Dermis microvascular lymphatic vessel endothelial cell (primary cell): ENCODE results near the gene TMEM131. TPM values are rescaled to one million over a fixed set of nuclear protein-coding genes. Genes with fewer than 3 reads are reported as not detected.
"Not testable (repeated sequence)": the region's sequence is repeated elsewhere in the genome, so short reads cannot be mapped to it uniquely, and the experiment has no call there.

ENCODE experiments used
- DNase-seq, 2 donors: peaks; one replicate each; pipeline versions ENCODE4 v3.0.0 to v3.0.0-alpha.2; 2010; ENCODE audit warnings: low read depth in 2 of 2
- total RNA-seq: library from RNA; depleted of rRNA; stranded (reverse); fragments of >200 nt; gene quantifications from 2 replicates; pipeline ENCODE4 v1.2.1, GENCODE V29; 2014

Gene TMEM131, protein sequence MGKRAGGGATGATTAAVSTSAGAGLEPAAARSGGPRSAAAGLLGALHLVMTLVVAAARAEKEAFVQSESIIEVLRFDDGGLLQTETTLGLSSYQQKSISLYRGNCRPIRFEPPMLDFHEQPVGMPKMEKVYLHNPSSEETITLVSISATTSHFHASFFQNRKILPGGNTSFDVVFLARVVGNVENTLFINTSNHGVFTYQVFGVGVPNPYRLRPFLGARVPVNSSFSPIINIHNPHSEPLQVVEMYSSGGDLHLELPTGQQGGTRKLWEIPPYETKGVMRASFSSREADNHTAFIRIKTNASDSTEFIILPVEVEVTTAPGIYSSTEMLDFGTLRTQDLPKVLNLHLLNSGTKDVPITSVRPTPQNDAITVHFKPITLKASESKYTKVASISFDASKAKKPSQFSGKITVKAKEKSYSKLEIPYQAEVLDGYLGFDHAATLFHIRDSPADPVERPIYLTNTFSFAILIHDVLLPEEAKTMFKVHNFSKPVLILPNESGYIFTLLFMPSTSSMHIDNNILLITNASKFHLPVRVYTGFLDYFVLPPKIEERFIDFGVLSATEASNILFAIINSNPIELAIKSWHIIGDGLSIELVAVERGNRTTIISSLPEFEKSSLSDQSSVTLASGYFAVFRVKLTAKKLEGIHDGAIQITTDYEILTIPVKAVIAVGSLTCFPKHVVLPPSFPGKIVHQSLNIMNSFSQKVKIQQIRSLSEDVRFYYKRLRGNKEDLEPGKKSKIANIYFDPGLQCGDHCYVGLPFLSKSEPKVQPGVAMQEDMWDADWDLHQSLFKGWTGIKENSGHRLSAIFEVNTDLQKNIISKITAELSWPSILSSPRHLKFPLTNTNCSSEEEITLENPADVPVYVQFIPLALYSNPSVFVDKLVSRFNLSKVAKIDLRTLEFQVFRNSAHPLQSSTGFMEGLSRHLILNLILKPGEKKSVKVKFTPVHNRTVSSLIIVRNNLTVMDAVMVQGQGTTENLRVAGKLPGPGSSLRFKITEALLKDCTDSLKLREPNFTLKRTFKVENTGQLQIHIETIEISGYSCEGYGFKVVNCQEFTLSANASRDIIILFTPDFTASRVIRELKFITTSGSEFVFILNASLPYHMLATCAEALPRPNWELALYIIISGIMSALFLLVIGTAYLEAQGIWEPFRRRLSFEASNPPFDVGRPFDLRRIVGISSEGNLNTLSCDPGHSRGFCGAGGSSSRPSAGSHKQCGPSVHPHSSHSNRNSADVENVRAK (N-terminal part only)
- 9.2 and 14.5 TPM in 2 replicates for total RNA-seq

DNA sequence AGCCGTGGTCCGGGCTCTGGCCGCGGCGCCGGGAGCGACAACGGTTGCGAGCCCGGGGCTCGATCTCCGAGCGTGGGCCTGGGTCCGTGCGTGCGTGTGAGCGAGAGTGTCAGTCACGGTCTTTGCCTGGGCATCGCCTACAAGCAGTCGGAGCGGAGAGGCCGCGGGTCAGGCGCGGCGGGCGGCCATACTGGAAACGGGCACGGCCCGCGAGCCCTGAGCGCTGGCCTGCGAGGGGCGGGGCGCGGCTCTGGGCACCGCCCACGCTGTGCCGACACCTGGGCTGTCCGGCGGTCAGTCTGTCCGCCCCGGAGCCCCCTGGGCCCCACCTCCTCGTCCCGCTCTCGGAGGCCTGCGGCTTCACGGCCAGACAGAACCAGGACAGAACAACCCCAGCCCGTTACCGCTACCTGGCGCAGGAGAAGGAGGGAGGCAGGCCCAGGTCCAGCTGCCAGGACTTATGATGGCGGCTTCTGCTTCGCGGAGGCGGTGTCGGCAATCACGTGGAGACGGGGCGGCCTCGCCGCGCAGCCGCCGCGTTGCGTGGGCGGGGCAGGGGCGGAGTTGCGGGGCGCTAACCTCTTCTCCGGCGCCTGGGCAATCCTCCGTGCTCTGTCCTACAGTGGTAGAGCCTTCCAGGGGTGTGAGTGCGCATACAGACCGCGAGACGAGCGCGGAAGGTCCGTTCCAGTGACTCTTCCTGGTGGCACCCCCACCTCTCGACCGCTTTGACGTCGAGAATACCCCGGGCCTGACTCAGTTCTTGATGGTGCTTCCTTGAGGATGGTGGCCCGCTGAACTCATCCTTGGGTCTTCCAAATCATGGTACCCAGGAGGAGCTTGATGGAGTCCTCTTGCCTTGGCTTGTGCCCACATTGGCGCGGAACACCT lies at the start of gene TMEM131:
TSS of gene TMEM131 (minus strand) at position 215 of the 891 bp plus-strand sequence. CDS start 286 bp downstream, outside the sequence.
- peak; percentile 81 to 94 for DNase-seq

DNA sequence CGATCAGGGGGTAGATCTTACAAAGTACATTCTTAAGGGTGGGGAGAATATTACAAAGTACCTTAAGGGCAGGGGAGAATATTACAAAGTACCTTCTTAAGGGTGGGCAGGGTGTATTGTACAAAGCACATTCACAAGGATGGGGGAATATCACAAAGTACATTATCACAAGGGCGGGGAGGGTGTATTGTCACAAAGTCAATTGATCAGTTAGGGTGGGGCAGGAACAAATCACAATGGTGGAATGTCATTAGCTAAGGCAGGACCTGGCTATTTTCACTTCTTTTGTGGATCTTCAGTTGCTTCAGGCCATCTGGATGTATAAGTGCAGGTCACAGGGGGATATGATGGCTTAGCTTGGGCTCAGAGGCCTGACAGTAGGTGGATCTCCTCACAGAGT lies 49.0 kb upstream of the TMEM131 start:
- DNase-seq: not testable (repeated sequence)

DNA sequence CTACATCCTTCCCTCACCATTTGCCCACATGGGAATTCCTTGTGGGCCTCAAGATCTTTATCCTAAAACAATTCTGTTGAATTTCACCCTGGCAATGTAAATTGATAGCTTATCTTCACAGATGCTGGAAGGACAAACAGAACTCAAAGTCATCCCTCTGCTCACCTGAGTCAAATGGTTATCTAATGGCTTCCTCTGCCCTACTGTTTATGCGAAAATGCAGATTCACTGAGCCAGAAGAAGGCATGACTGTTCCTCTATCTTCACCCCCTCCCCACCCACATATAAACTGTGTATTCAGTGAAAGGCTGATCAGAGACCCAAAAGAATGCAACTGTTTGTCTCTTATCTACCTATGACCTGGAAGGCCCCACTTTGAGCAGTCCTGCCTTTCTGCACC lies 47.4 kb upstream of the TMEM131 start:
- no peak for DNase-seq

DNA sequence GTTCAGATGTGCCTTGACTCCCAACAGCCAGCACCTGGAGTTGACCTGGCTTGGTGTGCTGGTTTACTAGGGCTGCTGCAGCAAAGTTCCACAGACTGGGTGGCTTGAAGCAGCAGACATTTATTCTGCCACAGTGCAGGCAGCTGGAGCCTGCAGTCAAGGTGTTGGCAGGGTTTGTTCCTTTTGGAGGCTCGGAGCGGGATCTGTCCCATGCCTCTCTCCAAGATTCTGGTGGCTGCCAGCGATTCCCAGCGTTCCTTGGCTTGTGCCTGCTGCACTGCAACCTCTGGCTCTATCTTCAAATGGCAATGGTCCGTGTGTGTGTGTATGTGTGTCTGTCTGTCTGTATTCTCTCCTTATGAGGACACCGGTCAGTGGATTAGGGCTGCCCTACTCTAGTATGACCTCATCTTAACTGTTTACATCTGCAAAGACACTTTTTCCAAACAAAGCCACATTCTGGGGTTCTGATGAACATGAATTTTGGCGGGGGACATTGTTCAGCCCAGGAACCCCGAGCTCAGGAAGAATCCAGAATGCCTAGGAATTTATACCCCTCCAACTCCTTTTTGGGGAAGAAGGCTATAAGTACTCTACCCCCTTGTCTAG lies 44.7 kb upstream of the TMEM131 start:
- no peak for DNase-seq

DNA sequence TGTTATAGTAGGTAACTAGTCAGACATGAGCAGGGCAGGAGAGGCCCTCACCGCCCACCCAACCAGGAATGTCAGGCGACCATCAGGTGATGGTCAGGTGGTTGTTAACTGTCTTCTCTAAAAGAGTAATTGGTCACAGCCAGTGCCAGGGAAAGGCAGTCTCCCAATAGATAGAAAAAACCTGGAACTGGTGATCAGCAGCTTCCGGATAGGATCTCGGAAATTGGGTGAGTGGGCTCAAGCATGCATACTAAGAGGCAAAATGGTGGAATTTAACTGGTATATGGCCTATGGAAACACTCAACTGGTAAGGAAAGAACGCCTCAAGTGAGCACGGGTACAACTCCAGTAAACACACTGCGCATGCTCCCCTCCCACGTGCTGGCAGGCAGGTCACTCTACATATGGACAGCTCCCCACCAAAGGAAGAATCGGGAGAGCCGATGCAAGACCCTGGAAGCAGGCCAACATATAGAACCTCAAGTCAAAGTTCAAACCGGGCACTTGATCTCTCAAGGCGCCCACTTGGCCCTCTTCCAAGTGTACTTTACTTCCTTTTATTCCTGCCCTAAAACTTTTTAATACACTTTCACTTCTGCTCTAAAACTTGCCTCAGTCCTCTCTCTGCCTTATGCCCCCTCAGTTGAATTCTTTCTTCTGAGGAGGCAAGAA lies 43.5 kb upstream of the TMEM131 start:
- DNase-seq: no peak

DNA sequence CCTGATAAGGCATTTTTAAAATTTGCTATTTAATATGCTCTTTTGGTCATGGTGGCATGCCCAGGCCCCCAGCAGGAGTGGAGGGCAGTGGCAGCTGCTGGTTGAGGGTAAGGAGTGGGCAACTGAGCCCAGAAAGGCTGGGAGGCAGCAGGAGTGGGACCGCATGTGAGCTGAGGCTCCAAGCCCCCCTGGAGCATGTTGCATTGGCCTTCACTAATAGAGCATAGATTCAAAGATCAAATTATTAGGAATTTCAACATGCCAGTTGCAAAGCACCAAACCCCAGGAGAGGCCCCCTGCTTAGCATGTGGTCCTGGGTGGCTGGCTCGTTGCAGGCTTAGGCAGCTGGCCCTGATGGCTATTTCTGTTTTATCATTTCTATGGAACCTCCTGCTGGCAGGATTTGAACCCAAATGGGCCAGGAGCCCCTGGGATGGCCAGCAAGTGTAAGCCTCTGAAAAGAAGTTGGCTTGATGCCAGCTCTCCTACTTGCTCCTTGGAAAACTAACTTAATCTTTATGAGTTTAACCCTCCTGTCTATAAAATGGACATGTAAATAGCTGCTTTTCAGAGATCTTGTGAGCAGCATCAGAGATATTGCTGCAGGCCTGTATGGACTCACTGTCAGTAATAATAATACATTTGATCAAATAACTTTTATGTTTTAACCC lies 42.1 kb upstream of the TMEM131 start:
- no peak for DNase-seq

DNA sequence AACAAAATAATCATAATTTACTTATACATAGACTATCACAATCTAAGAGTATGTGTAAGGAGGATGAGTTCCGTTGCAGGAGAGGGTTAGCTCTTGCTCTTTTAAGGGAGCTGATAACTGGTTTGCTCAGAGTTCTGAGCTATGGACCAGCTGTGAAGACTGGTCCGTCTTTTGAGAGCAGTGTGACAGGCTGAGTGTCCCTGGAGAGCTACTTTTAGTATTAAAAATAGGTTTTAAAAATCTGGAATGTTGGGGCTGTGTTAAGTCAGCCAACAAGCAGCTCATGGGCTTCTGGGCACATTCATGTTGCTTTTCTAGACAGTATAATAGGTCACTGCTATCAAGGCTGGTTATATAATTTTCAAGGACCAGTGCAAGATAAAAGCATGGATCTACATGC lies 41.5 kb upstream of the TMEM131 start:
- no peak for DNase-seq

DNA sequence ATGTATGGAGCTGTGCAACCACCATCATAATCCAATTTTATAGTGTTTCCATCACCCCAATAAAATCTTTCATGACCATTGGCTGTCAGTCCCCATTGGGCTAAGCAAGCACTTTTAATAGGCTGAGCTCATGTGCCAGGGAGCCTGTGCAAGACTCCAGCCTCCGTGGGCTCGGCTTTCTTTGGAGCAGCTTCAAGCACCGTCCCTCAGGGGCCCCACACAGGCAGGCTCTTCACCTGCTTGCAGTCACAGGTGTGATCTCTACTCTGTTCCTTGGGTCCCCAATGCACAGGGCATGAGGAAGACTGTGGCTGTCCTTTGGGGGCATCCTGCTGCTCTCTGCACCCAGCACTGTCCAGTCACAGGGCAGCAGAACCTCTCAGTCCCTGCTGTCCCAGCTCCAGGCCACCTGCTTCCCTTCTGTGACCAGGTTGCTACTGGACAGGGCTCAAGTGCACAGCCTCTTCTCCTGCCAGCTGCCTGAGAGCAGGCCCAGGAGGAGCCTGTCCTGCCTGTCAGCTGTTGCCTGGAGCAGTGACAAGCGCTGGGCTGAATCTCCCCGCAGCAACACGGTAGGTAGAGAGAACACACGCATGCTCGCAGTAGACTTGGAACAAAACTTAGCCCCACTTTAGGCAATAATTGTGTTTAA lies 40.7 kb upstream of the TMEM131 start:
- no peak for DNase-seq

DNA sequence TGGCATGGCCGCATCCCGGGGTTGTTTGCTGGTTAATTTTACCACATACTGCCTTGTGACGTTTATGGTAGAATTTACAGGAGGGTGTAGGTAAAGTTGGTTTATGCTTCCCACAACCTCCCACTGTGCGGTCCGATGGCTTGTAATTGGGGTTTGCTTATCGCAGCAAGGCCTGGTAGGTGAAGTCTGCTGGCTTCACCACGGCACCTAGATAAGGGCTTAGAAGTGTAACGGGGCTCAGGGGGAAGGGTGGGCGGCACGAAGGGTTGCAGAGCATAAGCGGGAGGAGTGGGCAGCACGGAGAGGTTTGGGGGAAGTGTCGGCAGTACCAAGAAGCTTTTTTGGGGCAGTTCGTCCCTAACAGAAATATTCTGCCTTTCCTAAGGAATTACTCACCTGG lies 39.0 kb upstream of the TMEM131 start:
- no peak for DNase-seq

DNA sequence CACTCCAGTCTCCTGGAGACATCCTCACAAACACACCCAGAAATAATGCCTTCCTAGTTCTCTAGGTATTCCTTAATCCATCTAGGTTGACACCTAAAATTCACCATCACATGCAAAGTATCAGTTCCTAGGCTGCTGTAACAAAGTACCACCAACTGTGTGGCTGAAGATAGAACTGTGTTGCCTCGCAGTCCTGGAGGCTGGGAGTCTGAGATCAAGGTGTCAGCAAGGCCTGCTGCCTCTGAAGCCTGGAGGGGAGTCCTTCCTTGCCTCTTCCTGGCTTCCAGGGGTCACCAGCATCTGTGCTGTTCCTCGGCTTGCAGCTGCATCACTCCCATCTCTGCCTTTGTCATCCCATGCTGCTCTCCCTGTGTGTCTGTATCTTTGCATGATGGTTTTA lies 36.3 kb upstream of the TMEM131 start:
- no peak for DNase-seq

DNA sequence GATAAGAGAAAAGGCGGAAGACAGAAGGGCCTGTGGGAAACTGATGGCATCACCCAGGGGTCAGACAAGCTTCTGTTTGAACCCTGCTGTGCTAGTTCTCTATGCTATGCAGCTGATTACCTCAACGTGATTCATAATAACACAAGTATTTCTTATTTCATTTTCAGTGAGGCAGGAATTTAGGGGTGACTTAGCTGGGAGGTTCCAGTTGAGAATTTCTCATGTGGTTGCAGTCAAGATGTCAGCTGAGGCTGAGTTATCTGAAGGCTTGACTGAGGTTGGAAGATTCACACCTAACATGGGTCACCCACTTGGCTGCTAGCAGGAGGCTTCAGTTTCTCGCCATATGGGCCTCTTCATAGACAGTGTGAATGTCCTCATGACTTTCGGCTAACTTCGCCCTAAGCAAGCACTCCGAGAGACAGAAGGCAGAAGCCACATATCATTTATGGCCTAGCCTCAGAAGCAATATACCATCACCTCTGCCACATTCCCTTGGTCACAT lies 34.0 kb upstream of the TMEM131 start:
- no peak for DNase-seq

DNA sequence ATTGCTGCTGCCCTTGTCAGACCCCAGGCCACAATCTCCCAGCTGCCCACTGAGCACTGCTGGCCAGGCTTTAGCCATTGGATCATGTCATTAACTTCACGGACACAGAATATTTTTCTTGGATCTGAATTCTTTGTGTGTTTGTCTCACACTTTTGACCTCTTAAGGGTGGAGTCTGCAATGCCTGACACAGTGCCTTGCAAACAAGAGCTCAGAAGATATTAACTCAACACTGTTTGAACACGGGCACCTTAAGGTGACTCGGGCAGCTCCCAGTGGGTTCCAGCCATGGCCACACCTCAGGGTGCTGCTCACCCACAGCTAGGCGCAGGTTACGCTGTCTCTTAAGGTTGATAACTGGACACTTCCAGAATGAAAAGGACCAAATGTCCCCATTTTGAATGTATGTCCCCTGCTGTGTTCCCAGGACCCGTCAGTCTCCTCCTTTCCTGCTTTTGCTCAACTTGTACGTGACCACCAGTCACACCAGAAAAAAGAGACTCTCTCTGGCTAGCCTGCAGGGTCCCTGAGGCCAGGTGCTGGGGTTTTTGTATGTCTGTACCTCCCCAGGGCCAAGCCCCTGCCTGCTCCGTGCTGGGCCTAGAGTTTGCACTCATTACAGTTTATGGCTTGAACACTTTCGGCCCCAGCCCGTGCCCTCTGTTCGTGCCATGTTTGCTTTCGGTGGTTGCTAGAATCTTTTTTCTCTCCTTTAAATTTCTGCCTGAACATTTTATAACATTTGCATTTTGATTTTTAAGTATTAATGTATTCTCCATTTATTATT lies 33.4 kb upstream of the TMEM131 start:
- no peak for DNase-seq

DNA sequence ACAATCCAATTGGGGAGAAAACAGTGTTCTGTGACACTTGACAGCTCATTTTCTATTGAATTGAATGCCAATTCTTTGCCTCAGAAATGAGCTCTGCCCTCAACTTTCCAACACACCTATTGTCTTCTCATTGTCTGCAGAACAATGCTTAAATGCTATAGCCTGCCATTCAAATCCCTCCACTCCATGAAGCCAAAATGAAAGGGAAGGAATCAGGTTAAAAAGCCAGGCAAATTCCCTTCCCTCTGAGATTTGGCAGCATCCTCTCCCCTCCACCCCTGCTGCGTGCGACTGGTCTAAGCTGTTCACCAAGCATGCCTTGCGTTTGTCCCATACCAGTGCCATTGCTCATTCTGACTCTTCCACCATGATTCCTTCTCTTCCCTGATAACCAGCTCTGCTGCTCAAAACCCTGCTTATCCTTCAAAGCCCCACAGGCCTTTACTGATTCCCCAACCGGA lies 32.4 kb upstream of the TMEM131 start:
- no peak for DNase-seq

DNA sequence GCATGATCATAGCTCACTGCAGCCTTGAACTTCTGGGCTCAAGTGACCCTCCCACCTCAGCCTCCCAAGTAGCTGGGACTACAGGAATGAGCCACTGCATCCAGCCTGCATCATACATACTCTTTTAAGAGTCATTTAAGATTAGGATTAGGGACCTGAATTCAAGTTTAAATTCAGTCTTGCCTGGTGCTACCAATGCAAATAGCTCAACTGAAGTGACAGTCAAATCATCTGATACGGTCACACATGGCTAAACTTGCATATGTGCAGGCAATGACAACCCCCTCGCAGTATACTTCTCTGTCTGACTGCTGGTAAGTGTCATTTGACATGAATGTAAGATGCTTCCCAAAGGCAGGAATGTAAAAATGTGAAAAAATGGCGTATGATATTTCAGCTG lies 31.8 kb upstream of the TMEM131 start:
- no peak for DNase-seq

DNA sequence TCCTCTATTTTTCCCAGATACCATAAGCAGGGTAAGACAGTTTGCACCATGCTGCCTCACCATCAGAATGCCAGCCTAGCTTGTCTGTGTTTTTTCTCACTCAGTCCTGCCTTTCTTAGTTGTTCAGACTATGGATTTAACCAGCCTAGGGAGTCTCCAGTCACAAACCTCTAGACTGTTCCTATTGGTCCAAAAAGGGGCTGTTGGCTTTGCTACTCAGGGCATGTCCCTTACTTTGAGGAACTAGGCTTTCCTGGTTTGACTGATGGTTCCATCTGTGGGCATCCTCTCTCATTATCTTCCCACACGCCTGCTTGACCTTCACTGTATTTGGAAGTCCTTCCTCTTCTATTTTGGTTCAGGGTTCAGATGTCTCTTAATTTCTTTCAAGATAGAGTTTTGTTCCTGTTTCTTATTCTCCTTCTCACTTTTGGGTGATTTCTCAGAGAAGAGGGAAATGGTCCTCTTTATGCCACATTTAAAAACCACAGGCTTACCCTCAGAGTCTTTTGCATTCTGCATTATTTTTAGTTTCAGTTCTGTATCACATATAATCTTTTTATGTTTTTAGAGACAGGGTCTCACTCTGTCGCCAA lies 31.3 kb upstream of the TMEM131 start:
- DNase-seq: no peak

DNA sequence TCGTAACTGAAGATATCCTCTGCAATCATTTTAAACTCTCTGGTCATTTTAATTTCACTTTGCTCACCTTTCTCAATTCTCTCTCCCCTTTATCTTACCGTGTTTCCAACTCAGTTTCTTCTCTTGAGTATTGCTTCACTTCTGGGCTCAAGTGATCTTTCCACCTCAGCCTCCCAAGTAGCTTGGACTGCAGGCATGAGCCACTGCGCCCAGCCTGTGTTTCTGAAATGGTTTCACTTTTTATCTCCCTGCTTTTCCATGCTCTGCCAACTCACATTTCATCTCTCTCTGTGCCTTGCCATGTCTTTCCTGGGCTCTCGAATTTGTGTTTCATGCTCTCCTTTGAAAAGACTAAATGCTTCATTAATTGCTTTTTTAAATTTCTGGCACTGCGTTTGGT lies 30.5 kb upstream of the TMEM131 start:
- DNase-seq: no peak

DNA sequence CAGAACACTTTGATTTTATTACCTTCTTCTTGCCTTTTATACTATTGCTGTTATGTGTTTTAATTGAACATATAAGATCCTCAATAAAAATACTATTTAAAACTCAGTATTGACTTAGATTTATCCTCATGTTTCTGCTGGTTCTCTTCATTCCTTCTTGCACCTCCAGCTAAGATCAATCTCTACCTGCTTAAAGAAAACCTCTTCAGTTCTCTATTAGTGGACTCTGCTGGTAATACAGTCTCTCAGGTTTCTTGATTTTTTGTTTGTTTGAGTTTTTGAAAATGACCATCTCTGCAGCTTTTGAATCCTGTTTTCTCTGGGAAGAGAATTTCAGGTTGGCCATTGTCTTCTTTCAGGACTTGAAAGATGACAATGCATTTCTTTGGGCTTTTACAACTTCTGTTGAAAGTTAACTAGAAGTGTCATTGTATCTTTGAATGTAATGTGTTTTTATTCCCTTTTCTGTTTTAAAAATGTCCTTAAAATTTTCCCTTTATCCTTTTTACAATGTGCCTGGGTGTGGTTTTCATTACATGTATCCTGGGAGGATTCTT lies 29.8 kb upstream of the TMEM131 start:
- DNase-seq: no peak
